Activated CD8-positive, alpha-beta T cell treated with anti-CD3 and anti-CD28 coated beads for 36 hours (primary cell): Measurements from ENCODE around the gene PXDN. TPM values are rescaled to one million over a fixed set of nuclear protein-coding genes. Genes with fewer than 3 reads are reported as not detected.

ENCODE experiments used
- ATAC-seq: fragments of 200-7000 bp; cut with Tn5 transposase; one replicate; pipeline ENCODE4 v1.10.0; 2021; ENCODE audit warnings: mild to moderate bottlenecking, moderate library complexity
- CTCF ChIA-PET: fragments of 350-600 bp; sonication (Branson Sonifier 250); formaldehyde crosslinking; loops from one replicate; lab custom pipeline; 2021; ENCODE audit warnings: antibody characterized with exemption; lab: Charles Lee
- POLR2A ChIA-PET: fragments of 350-600 bp; sonication (Branson Sonifier 250); formaldehyde crosslinking; loops from one replicate; lab custom pipeline; 2021; ENCODE audit warnings: antibody characterized with exemption; lab: Charles Lee
- DNase-seq: peaks from one replicate; pipeline ENCODE4 v3.0.0-alpha.2; 2020
- H3K27ac Mint-ChIP-seq: one replicate; pipeline ENCODE4 v1.8.0; 2021; ENCODE audit warnings: mild to moderate bottlenecking, mixed read lengths
- H3K27me3 Mint-ChIP-seq: one replicate; pipeline ENCODE4 v1.8.0; 2021; ENCODE audit warnings: mixed read lengths
- H3K36me3 Mint-ChIP-seq: one replicate; pipeline ENCODE4 v1.8.0; 2021; ENCODE audit warnings: low read depth, mixed read lengths
- H3K4me1 Mint-ChIP-seq: one replicate; pipeline ENCODE4 v1.8.0; 2021; ENCODE audit warnings: low read depth, mixed read lengths
- H3K4me3 Mint-ChIP-seq: one replicate; pipeline ENCODE4 v1.8.0; 2021; ENCODE audit warnings: mild to moderate bottlenecking, moderate library complexity, mixed read lengths
- H3K9me3 Mint-ChIP-seq: one replicate; pipeline ENCODE4 v1.8.0; 2021; ENCODE audit warnings: mixed read lengths
- CTCF ChIP-seq: fragments of 200-600 bp; IDR thresholded peaks from one replicate; pipeline ENCODE4 v1.8.0; 2022; ENCODE audit warnings: antibody characterized with exemption, mild to moderate bottlenecking
- intact Hi-C: fragments of 100-400 bp; cut with micrococcal nuclease; formaldehyde crosslinking; loops from one replicate; pipeline ENCODE4 v1.10.0; 2022
- total RNA-seq, 2 experiments: library from RNA; stranded (reverse); gene quantifications; one replicate each; pipeline ENCODE4 v1.2.3, GENCODE V29; 2021

Gene PXDN
- total RNA-seq, 2 experiments from 2014 or later: 0.58 to 0.83 TPM

GRCh38 chr2:1748176-1748740 lies 3.9 kb upstream of the PXDN start:
- Mint-ChIP-seq H3K27ac (no peak overlapping the region), H3K27me3 (peaks cover 28% of the 10 kb centered on the region), H3K36me3 (no peaks in the 10 kb centered on the region), H3K4me1 (peaks cover 3% of the 10 kb centered on the region), H3K4me3 (no peak overlapping the region), H3K9me3 (no peaks in the 10 kb centered on the region)
- ATAC-seq: no peak
- ChIA-PET POLR2A (no interaction called here), CTCF (interaction anchor here (1.4 to 1.9 kb wide), 2 partner anchors 10 to 21 kb away, joined by 3 to 9 read pairs; no protein-coding TSS in a partner anchor)
- DNase-seq: no peak
- intact Hi-C loops: no loop called here
- no peak for TF ChIP-seq CTCF

- DNase-seq (no peak), ATAC-seq (no peak)
- ChIA-PET CTCF (interaction anchor here (1.4 to 1.9 kb wide), 2 partner anchors 11 to 22 kb away, joined by 3 to 9 read pairs; no protein-coding TSS in a partner anchor), POLR2A (no interaction called here)
- H3K4me1 Mint-ChIP-seq: peaks cover 3% of the 10 kb centered on the region
- peaks cover 34% of the 10 kb centered on the region for H3K27me3 Mint-ChIP-seq
- H3K27ac Mint-ChIP-seq: no peak overlapping the region
- H3K9me3 Mint-ChIP-seq: no peaks in the 10 kb centered on the region
- intact Hi-C loops: no loop called here
- TF ChIP-seq CTCF: no peak
- H3K36me3 Mint-ChIP-seq: no peaks in the 10 kb centered on the region
- no peak overlapping the region for H3K4me3 Mint-ChIP-seq
Measured at GRCh38 chr2:1747065-1747941, 3.0 kb upstream of the PXDN start.

GRCh38 chr2:1746174-1747064 lies 2.1 kb upstream of the PXDN start:
- Mint-ChIP-seq H3K36me3 (no peaks in the 10 kb centered on the region), H3K4me3 (no peak overlapping the region), H3K27me3 (peaks cover 40% of the 10 kb centered on the region), H3K27ac (no peak overlapping the region), H3K9me3 (no peaks in the 10 kb centered on the region), H3K4me1 (peaks cover 5% of the 10 kb centered on the region)
- DNase-seq: no peak
- no peak for ATAC-seq
- TF ChIP-seq CTCF: no peak
- CTCF ChIA-PET: interaction anchor here (1.4 kb wide), 1 partner anchor 12 kb away, joined by 3 read pairs; no protein-coding TSS in a partner anchor
- POLR2A ChIA-PET: no interaction called here
- intact Hi-C loops: no loop called here

- no peak for ATAC-seq
- Mint-ChIP-seq H3K9me3 (no peaks in the 10 kb centered on the region), H3K4me3 (no peak overlapping the region), H3K36me3 (no peaks in the 10 kb centered on the region), H3K27me3 (peaks cover 39% of the 10 kb centered on the region), H3K4me1 (peaks cover 5% of the 10 kb centered on the region), H3K27ac (no peak overlapping the region)
- TF ChIP-seq CTCF: no peak
- POLR2A ChIA-PET: no interaction called here
- CTCF ChIA-PET: no interaction called here
- intact Hi-C loops: no loop called here
- no peak for DNase-seq
Measured at GRCh38 chr2:1745171-1746023, 1.1 kb upstream of the PXDN start.
